ENCODE data around the gene KCTD10. TPM values are rescaled to one million over a fixed set of nuclear protein-coding genes. Genes with fewer than 3 reads are reported as not detected.

The KCTD10 gene
- total RNA-seq, 1 donor from 2014 or later, result 80.4 TPM

DNA sequence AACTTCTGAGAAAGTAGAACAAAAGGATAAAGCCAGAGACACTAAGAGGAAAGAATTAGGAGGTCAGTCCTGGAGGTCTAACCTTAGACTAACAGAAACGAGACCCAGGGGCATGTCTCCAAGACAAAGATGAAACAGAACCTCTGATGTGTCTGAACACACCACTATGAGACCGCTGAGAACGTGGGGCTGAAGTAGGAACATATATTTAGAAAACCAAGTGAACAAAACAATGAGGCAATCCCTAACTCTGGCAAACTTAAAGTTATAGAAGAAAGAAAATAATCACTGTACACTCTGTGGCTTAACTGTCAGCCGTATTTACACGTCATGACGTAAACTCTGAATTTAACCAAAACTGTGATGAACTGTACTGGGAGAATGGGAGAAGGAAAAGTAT is 17.9 kb downstream of the KCTD10 start:
- H3K9me3 Mint-ChIP-seq (ENCODE audit: low read depth), result no peaks in the 10 kb centered on the region
- no peak for DNase-seq (ENCODE audit: low spot score)
- H3K27ac Mint-ChIP-seq (ENCODE audit: unreplicated experiment), result peak overlapping the region; percentile 98
- H3K27me3 Mint-ChIP-seq (ENCODE audit: low read depth), result no peaks in the 10 kb centered on the region
- peak overlapping the region; percentile 36 for H3K4me3 Mint-ChIP-seq (ENCODE audit: unreplicated experiment)
- H3K4me1 Mint-ChIP-seq (ENCODE audit: low read depth), result peaks cover 75% of the 10 kb centered on the region
- TF ChIP-seq CTCF (IDR thresholded peaks at IDR 0.05), result no peak
- H3K36me3 Mint-ChIP-seq (ENCODE audit: low read depth), result peaks cover 32% of the 10 kb centered on the region

DNA sequence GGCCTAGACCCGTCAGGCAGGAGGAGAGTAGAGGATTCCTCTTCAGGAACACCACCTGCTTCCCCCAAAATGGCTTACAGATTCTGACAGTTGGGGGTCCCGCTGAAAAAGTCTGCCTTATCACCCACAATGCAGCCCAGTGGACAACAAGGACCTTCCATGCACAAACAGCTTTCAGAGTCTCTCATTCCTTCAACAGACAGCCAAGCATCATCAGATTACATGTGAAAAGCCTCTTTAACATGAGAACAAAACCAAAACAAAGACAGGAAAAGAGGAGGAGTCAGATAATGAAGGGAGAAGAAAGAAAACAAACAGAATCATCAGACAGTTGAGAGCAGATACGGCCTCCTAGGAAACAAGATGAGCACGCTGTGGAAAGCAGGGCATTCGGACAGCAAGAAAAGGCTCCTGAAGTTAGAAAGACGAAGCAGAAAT is 18.3 kb downstream of the KCTD10 start:
- peaks cover 70% of the 10 kb centered on the region for H3K4me1 Mint-ChIP-seq (ENCODE audit: low read depth)
- H3K27me3 Mint-ChIP-seq (ENCODE audit: low read depth), result no peaks in the 10 kb centered on the region
- no peak for TF ChIP-seq CTCF (IDR thresholded peaks at IDR 0.05)
- H3K27ac Mint-ChIP-seq (ENCODE audit: unreplicated experiment), result peak overlapping the region; percentile 98
- no peaks in the 10 kb centered on the region for H3K9me3 Mint-ChIP-seq (ENCODE audit: low read depth)
- H3K36me3 Mint-ChIP-seq (ENCODE audit: low read depth), result peaks cover 34% of the 10 kb centered on the region
- DNase-seq (ENCODE audit: low spot score), result no peak
- H3K4me3 Mint-ChIP-seq (ENCODE audit: unreplicated experiment), result peak overlapping the region; percentile 36

DNA sequence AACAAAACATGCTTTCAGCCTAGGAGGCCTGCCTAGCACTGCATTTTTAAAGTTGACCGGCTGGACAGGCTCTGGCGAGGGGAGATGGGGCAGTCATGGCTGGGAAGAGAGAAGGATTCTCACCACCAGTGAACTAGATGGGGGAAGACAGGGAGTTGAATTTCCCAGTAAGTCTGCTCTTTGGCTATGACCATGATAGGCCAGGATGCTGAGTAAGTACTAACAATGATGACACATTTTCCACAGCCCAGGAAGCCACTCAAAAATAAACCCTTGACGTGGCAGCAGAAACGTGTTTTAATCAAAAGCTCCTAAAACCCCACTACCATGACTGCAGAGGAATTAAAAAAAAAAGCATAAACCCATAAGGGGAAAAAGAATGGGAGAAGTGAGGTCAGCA is 19.0 kb downstream of the KCTD10 start:
- Mint-ChIP-seq H3K27me3 (ENCODE audit: low read depth) (no peaks in the 10 kb centered on the region), H3K4me3 (ENCODE audit: unreplicated experiment) (no peak overlapping the region), H3K9me3 (ENCODE audit: low read depth) (no peaks in the 10 kb centered on the region), H3K4me1 (ENCODE audit: low read depth) (peaks cover 63% of the 10 kb centered on the region), H3K36me3 (ENCODE audit: low read depth) (peaks cover 34% of the 10 kb centered on the region), H3K27ac (ENCODE audit: unreplicated experiment) (peak overlapping the region; percentile 98)
- DNase-seq (ENCODE audit: low spot score), result no peak
- no peak for TF ChIP-seq CTCF (IDR thresholded peaks at IDR 0.05)

DNA sequence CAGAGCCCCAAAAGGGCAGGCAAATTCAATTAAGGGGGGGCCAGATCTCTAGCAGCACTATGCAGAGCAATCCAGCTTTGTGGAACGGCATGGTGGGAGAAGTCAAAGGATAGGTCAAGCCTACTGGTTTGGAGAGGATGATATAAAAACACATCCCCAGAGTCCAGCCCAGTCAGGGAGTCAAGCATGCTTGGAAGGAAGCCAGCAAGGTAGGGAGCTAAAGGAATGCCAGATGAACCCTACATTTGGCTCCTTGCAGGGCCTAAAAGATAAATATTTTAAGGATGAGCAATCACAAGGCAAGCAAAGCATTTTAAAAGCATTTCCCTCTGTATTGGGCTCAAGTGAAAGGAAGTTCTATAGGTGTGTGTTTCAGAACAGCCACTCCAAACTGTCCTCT is 21.4 kb downstream of the KCTD10 start:
- H3K27me3 Mint-ChIP-seq (ENCODE audit: low read depth), result no peaks in the 10 kb centered on the region
- no peak overlapping the region for H3K4me3 Mint-ChIP-seq (ENCODE audit: unreplicated experiment)
- DNase-seq (ENCODE audit: low spot score), result no peak
- no peak overlapping the region for H3K27ac Mint-ChIP-seq (ENCODE audit: unreplicated experiment)
- H3K4me1 Mint-ChIP-seq (ENCODE audit: low read depth), result peaks cover 42% of the 10 kb centered on the region
- H3K36me3 Mint-ChIP-seq (ENCODE audit: low read depth), result peaks cover 42% of the 10 kb centered on the region
- TF ChIP-seq CTCF (IDR thresholded peaks at IDR 0.05), result no peak
- H3K9me3 Mint-ChIP-seq (ENCODE audit: low read depth), result no peaks in the 10 kb centered on the region

GRCh38 chr12:109452489-109452888 is 24.6 kb downstream of the KCTD10 start:
- no peak overlapping the region for H3K27ac Mint-ChIP-seq (ENCODE audit: unreplicated experiment)
- no peak for TF ChIP-seq CTCF (IDR thresholded peaks at IDR 0.05)
- H3K4me1 Mint-ChIP-seq (ENCODE audit: low read depth), result peaks cover 21% of the 10 kb centered on the region
- DNase-seq (ENCODE audit: low spot score), result no peak
- no peaks in the 10 kb centered on the region for H3K9me3 Mint-ChIP-seq (ENCODE audit: low read depth)
- peaks cover 42% of the 10 kb centered on the region for H3K36me3 Mint-ChIP-seq (ENCODE audit: low read depth)
- H3K27me3 Mint-ChIP-seq (ENCODE audit: low read depth), result no peaks in the 10 kb centered on the region
- H3K4me3 Mint-ChIP-seq (ENCODE audit: unreplicated experiment), result no peak overlapping the region
